Heart left ventricle (tissue), 16 donors: ENCODE measurements around the gene BET1. TPM values are rescaled to one million over a fixed set of nuclear protein-coding genes. Genes with fewer than 3 reads are reported as not detected.

Source experiments
- ATAC-seq, 4 donors: fragments of 200-7000 bp; cut with Tn5 transposase; one replicate each; pipeline ENCODE4 v1.9.1; 2020 to 2022; ENCODE audit warnings: moderate library complexity in 4 of 4, mild to moderate bottlenecking in 3 of 4, moderate number of reproducible peaks in 1 of 4
- DNase-seq, 5 donors: peaks; one replicate each; pipeline ENCODE4 v3.0.0-alpha.2; 2020
- H3K27ac ChIP-seq, 12 donors: fragments of 200-600 bp; sonication (generic) in 4 of 12; one replicate each; pipeline versions ENCODE4 v1.5.0 to v1.8.0; 2016 to 2022; ENCODE audit warnings: mild to moderate bottlenecking in 2 of 12
- H3K27me3 ChIP-seq, 9 donors: fragments of 200-600 bp; sonication (generic) in 2 of 9; one replicate each; pipeline versions ENCODE4 v1.5.1 to v1.8.0; 2016 to 2022; ENCODE audit warnings: mild to moderate bottlenecking in 3 of 9
- H3K36me3 ChIP-seq, 9 donors: fragments of 200-600 bp; sonication (generic) in 2 of 9; one replicate each; pipeline versions ENCODE4 v1.5.0 to v1.8.0; 2018 to 2022; ENCODE audit warnings: mild to moderate bottlenecking in 2 of 9
- H3K4me1 ChIP-seq, 12 donors: fragments of 200-600 bp; sonication (generic) in 4 of 12; one replicate each; pipeline versions ENCODE4 v1.5.0 to v1.8.0; 2016 to 2022; ENCODE audit warnings: mild to moderate bottlenecking in 3 of 12
- H3K4me3 ChIP-seq, 12 donors: fragments of 200-600 bp; sonication (generic) in 4 of 12; one replicate each; pipeline versions ENCODE4 v1.5.0 to v1.8.0; 2017 to 2022; ENCODE audit warnings: mild to moderate bottlenecking in 9 of 12, moderate library complexity in 4 of 12
- H3K9me3 ChIP-seq, 12 donors: fragments of 200-600 bp; sonication (generic) in 4 of 12; one replicate each; pipeline versions ENCODE4 v1.5.0 to v1.8.0; 2016 to 2022; ENCODE audit warnings: mild to moderate bottlenecking in 1 of 12
- POLR2A ChIP-seq, 2 donors: fragments of 450-650 bp; IDR thresholded peaks; one replicate each; pipeline ENCODE4 v1.6.1; 2017; ENCODE audit warnings: antibody characterized with exemption in 2 of 2, mild to moderate bottlenecking in 2 of 2, moderate library complexity in 2 of 2
- WGBS, 4 donors: extraction: QIAGEN DNeasy Blood & Tissue Kit in 2 of 4; methylation state at CpG; one replicate each; pipeline versions ENCODE4 v1.1.5 to v1.1.7; 2013 to 2018; 5-methylcytosine and 5-hydroxymethylcytosine counted together
- intact Hi-C, 10 donors: fragments of 100-400 bp; cut with DNase I; formaldehyde crosslinking; loops; one replicate each; pipeline versions ENCODE4 v1.11.1 to v1.14.2; 2022
- polyA plus RNA-seq, 2 donors: library from polyadenylated mRNA; stranded (reverse); fragments of 200-250 nt; gene quantifications; one replicate each; pipeline ENCODE4 v1.2.3, GENCODE V29; 2013
- total RNA-seq, 9 donors: library from RNA; depleted of rRNA in 2 of 9; stranded (reverse); fragments of >200 nt in 2 of 9; fragmentation: NEBNext Ultra II Directional in 3 of 9; extraction: Animal tissue kit (Norgen Biotek cat#: 25700) in 3 of 9; gene quantifications; one replicate each; pipeline versions ENCODE4 v1.1.0 to v1.2.4, GENCODE V29; 2016 to 2023
- TF ChIP-seq, protein P1 (sequence below), 12 donors: fragments of 200-600 bp; sonication (generic) in 4 of 12; IDR thresholded peaks; one replicate each; pipeline versions ENCODE4 v1.5.0 to v1.8.0; 2018 to 2022; ENCODE audit warnings: antibody characterized with exemption in 12 of 12, mild to moderate bottlenecking in 5 of 12
- donor health status: ischemic (EF 13 %, LVEDD 7.1; RV severe dilation, severe dysfunction).
- donor health status: healthy with polysubstance abuse.
- donor health status: DM: no; HTN: yes; CAD: no.
- donor health status: DM: no; HTN: no; CAD: no.
- donor health status: ischemic (EF 25% LVEDD 6.9; RV normal size, moderate dysfunction).
- donor health status: ischemic (EF 25% LVEDD 5.7; RV mildly dilated, moderate dysfunction).
- donor health status: healthy.
- donor health status: DM: yes; HTN: yes; CAD: no.
- donor health status: ischemic (EF 35%, LVEDD 5.7; RV mildly dilated, moderate dysfunction).
- donor health status: nonischemic (EF 11% LVEDD 7.7; RV severe dilation, severe dysfunction).
- donor health status: DM: yes; HTN: yes; CAD: no.
- donor health status: PGD.
- donor health status: ischemic (EF 29% LVEDD 5.4; RV normal size, mild dysfunction).
- donor health status: nonischemic (EF 23%, LVEDD 6.1; RV moderate dilation, normal function).

The BET1 gene
- total and polyA plus RNA-seq, 11 donors = 8.1 to 16.5 (median 12.1) TPM

DNA sequence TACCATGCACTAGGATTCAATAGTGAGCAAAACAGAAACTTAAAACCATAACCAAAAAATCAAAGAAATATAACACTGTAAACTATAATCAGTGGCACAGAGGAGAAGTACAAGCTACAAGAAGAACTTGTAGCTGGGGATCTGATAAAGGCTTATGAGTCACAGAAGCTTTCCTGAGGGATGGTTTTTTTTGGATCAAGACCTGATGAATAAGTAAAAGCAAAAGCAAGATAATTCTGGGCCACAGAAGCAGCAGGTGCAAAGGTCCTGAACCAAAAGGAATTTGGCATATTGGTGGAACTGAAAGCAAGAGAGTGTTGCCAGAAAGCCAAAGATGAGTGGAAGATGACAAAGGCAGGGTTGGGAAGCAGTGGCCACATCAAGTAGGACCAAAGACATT lies 37.4 kb upstream of the BET1 start:
- DNase-seq (no peak), ATAC-seq (no peak)
- Histone ChIP-seq H3K9me3 (peaks cover 0 to 4% (median 0%) of the 10 kb centered on the region in 12 donors), H3K4me3 (no peak overlapping the region), H3K27me3 (peaks cover 0 to 5% (median 0%) of the 10 kb centered on the region in 9 donors), H3K36me3 (no peaks in the 10 kb centered on the region), H3K27ac (no peak overlapping the region), H3K4me1 (peaks cover 0 to 3% (median 0%) of the 10 kb centered on the region in 12 donors)
- intact Hi-C loops = no loop called here
- TF ChIP-seq POLR2A (IDR thresholded peaks at IDR 0.05) = no peak
- TF ChIP-seq, protein P1, sequence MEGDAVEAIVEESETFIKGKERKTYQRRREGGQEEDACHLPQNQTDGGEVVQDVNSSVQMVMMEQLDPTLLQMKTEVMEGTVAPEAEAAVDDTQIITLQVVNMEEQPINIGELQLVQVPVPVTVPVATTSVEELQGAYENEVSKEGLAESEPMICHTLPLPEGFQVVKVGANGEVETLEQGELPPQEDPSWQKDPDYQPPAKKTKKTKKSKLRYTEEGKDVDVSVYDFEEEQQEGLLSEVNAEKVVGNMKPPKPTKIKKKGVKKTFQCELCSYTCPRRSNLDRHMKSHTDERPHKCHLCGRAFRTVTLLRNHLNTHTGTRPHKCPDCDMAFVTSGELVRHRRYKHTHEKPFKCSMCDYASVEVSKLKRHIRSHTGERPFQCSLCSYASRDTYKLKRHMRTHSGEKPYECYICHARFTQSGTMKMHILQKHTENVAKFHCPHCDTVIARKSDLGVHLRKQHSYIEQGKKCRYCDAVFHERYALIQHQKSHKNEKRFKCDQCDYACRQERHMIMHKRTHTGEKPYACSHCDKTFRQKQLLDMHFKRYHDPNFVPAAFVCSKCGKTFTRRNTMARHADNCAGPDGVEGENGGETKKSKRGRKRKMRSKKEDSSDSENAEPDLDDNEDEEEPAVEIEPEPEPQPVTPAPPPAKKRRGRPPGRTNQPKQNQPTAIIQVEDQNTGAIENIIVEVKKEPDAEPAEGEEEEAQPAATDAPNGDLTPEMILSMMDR (IDR thresholded peaks at IDR 0.05) = no peak

DNA sequence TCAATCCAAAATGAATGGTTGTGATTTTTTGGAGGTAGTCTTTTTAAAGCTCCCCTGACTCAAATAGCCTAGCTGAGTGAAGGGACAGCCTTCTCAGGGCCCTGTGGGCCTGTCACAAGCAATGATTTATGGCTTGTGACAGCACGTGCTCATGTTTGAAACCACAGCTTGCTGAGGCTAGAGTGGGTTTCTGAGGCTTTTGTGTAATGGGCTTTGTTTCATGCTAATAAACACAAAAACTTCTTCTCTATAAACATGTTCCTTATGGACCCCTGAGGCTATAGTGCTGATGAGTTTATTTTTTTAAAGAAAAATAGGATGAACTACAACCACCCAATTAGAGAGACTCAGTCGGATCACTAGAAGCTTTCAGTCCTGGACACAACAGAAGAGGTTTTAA lies 36.1 kb upstream of the BET1 start:
- Histone ChIP-seq H3K4me3 (no peak overlapping the region), H3K27ac (no peak overlapping the region), H3K9me3 (peaks cover 0 to 4% (median 0%) of the 10 kb centered on the region in 12 donors), H3K36me3 (no peaks in the 10 kb centered on the region), H3K27me3 (peaks cover 0 to 8% (median 0%) of the 10 kb centered on the region in 9 donors), H3K4me1 (peaks cover 0 to 3% (median 0%) of the 10 kb centered on the region in 12 donors)
- intact Hi-C loops = no loop called here
- no peak for DNase-seq
- WGBS, 4 donors = 40 to 53% (median 43%) methylated on average over 2 of the region's 2 CpGs
- TF ChIP-seq, protein P1 (IDR thresholded peaks at IDR 0.05) = no peak
- no peak for TF ChIP-seq POLR2A (IDR thresholded peaks at IDR 0.05)
- ATAC-seq = no peak

DNA sequence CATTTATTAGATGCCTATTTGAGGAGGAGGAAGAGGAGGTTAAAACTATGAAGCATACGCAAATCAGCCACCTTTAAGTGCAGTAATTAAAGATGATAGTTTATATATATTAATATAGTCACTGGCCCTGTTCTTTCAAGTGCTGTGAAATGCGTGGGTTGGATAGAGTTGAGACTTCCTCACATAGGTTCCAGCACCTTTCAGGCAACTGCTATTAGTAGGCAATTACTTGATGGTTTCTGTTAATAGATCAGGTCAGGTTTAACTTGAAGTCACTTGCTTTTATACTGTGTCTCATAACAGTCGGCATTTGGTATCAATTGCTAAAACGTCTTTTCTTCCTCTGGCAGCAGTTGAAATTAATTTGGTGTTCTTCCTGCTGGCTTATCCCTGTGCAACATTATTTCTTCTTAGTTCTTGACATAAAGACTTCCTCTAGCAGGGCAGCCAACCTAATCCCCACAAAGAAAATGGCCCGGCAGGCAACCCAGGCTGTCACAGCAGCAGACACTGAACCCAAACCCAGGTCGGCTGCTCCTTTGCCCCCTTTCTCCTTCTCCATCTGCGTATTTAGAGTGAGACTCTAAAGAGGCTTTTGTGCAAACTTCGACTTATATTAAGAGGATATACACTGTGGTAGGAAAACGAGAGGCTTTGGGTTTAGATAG lies 35.3 kb upstream of the BET1 start:
- Histone ChIP-seq H3K4me3 (no peak overlapping the region), H3K27ac (no peak overlapping the region), H3K9me3 (peaks cover 0 to 4% (median 0%) of the 10 kb centered on the region in 12 donors), H3K36me3 (no peaks in the 10 kb centered on the region), H3K4me1 (peaks cover 0 to 3% (median 0%) of the 10 kb centered on the region in 12 donors), H3K27me3 (peaks cover 0 to 8% (median 0%) of the 10 kb centered on the region in 9 donors)
- TF ChIP-seq, protein P1 (IDR thresholded peaks at IDR 0.05) = no peak
- TF ChIP-seq POLR2A (IDR thresholded peaks at IDR 0.05) = no peak
- WGBS, 4 donors = 76 to 79% (median 77%) methylated on average over 9 of the region's 9 CpGs
- intact Hi-C loops = no loop called here
- ATAC-seq = no peak
- DNase-seq = no peak

DNA sequence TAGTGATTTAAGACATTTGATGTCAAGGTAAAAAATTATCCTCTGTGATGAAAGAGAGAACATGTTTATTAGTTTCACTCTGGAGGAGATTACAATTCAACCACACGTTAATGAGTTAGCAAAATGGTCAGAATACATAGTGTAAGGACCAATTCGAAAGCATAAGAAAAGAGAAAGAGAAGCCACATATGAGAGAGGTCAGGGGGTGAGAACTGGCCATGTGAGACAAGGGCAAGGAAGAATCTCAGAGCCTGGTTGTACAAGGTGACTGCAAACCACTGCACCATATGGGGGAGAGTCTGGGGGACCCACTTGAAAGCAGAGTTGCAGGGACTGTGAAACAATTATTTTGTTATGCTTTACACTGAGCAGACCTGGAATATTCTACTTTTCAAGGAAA lies 27.7 kb upstream of the BET1 start:
- Histone ChIP-seq H3K36me3 (no peaks in the 10 kb centered on the region), H3K27me3 (peaks cover 0 to 3% (median 0%) of the 10 kb centered on the region in 9 donors), H3K9me3 (no peaks in the 10 kb centered on the region), H3K4me1 (no peaks in the 10 kb centered on the region), H3K27ac (no peak overlapping the region), H3K4me3 (no peak overlapping the region)
- intact Hi-C loops = no loop called here
- WGBS, 4 donors = 77 to 80% (median 78%) methylated on average over 2 of the region's 2 CpGs
- DNase-seq (no peak), ATAC-seq (no peak)
- TF ChIP-seq POLR2A (IDR thresholded peaks at IDR 0.05) = no peak
- TF ChIP-seq, protein P1 (IDR thresholded peaks at IDR 0.05) = no peak
